Skeletal muscle satellite cell (primary cell): ENCODE results near the gene SSR3.

Experiments
- H3K27me3 ChIP-seq: 2 replicates; pipeline ENCODE4 v1.7.0; 2013; ENCODE audit warnings: low read length; ENCODE audit not compliant: control insufficient read depth, insufficient read depth
- H3K36me3 ChIP-seq: 2 replicates; pipeline ENCODE4 v1.7.0; 2013; ENCODE audit warnings: mild to moderate bottlenecking, control low read depth, low read length; ENCODE audit not compliant: insufficient read depth
- H3K4me1 ChIP-seq: 2 replicates; pipeline ENCODE4 v1.7.0; 2013; ENCODE audit warnings: low read length; ENCODE audit not compliant: control insufficient read depth, insufficient read depth
- H3K4me2 ChIP-seq: 2 replicates; pipeline ENCODE4 v1.7.0; 2013; ENCODE audit warnings: mild to moderate bottlenecking, low read length
- H3K4me3 ChIP-seq: 2 replicates; pipeline ENCODE4 v1.7.0; 2013; ENCODE audit warnings: low read length
- H3K9ac ChIP-seq: 2 replicates; pipeline ENCODE4 v1.7.0; 2013; ENCODE audit warnings: mild to moderate bottlenecking, low read depth, low read length, moderate library complexity
- H3K9me3 ChIP-seq: replicated peaks from 2 replicates; pipeline ENCODE4 v1.7.0; 2013; ENCODE audit warnings: mild to moderate bottlenecking, control low read depth, low read length

SSR3 gene

DNA sequence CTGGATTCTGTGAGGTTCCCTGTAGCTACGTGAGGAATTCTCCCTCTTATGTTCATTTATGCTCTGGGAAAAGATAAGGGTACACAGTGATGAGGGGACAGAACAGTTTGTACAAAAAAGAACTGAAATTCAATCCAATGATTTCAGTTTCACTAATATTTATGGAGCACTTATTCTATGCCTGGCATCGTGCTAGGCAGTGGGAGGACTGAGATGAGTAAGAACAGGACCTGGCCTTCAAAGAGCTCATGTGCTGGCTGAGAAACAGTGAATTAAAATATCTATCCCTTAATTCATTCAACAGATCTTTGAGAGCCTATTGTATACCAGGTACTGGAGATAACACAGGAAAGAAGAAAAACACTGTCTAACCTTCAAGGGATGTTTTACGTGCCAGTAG is 22.2 kb downstream of the SSR3 start:
- no peak overlapping the region for H3K9ac ChIP-seq
- H3K36me3 ChIP-seq: peaks cover 5% of the 10 kb centered on the region
- peaks cover 26% of the 10 kb centered on the region for H3K4me1 ChIP-seq
- H3K4me3 ChIP-seq: no peak overlapping the region
- H3K9me3 ChIP-seq: no peaks in the 10 kb centered on the region
- no peak overlapping the region for H3K4me2 ChIP-seq
- no peaks in the 10 kb centered on the region for H3K27me3 ChIP-seq

- no peak overlapping the region for H3K4me3 ChIP-seq
- H3K36me3 ChIP-seq: no peaks in the 10 kb centered on the region
- H3K4me2 ChIP-seq: no peak overlapping the region
- no peak overlapping the region for H3K9ac ChIP-seq
- H3K27me3 ChIP-seq: no peaks in the 10 kb centered on the region
- H3K9me3 ChIP-seq: no peaks in the 10 kb centered on the region
- peaks cover 13% of the 10 kb centered on the region for H3K4me1 ChIP-seq
Observed at GRCh38 chr3:156530980-156531379, 23.9 kb downstream of the SSR3 start.

DNA sequence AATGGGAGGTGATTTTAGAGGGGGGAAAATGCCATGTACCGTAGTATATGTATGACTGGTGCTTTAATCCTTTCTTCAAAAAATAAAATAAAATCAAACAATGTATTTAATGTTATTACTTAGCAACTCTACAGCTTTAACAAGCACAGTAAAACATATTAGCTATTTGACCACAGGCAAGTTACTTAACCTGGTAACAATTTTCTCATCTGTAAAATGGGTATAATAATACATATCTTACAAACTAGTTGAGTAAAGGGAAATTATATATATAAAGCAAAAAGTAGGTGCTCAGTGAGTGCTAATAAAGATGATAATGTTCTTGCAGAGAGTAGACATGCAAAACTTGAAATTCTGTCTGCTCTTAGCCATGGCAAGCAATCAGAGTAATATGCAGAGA is 27.9 kb downstream of the SSR3 start:
- Histone ChIP-seq H3K4me3 (no peak overlapping the region), H3K4me1 (no peaks in the 10 kb centered on the region), H3K9ac (no peak overlapping the region), H3K36me3 (no peaks in the 10 kb centered on the region), H3K27me3 (no peaks in the 10 kb centered on the region), H3K4me2 (no peak overlapping the region), H3K9me3 (no peaks in the 10 kb centered on the region)

- no peaks in the 10 kb centered on the region for H3K4me1 ChIP-seq
- no peaks in the 10 kb centered on the region for H3K9me3 ChIP-seq
- H3K4me3 ChIP-seq: no peak overlapping the region
- no peaks in the 10 kb centered on the region for H3K36me3 ChIP-seq
- no peaks in the 10 kb centered on the region for H3K27me3 ChIP-seq
- H3K9ac ChIP-seq: no peak overlapping the region
- no peak overlapping the region for H3K4me2 ChIP-seq
Observed at GRCh38 chr3:156525808-156526207, 29.1 kb downstream of the SSR3 start.

DNA sequence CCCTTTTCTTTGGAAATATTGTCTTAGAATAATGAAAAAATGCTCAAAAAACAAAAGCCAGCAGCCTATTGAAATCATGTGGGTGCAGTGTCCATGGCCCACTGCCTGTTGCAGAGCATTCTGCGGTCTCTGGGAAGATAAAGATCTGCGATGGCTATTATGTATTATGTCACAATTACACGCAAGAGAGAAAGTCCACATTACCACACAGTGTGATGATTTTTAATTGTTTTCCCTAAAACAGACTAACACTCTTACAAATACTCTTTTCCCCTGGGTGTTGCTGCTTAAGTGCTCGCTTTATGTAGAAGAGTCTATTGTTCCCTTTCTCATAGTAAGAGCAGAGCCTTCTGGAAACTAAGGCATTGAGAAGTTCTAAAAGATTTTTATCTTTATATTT is 32.2 kb downstream of the SSR3 start:
- H3K9me3 ChIP-seq: no peaks in the 10 kb centered on the region
- H3K4me1 ChIP-seq: no peaks in the 10 kb centered on the region
- no peak overlapping the region for H3K4me3 ChIP-seq
- no peak overlapping the region for H3K4me2 ChIP-seq
- no peaks in the 10 kb centered on the region for H3K27me3 ChIP-seq
- no peaks in the 10 kb centered on the region for H3K36me3 ChIP-seq
- no peak overlapping the region for H3K9ac ChIP-seq

GRCh38 chr3:156519758-156520162 is 35.2 kb downstream of the SSR3 start:
- Histone ChIP-seq H3K9ac (no peak overlapping the region), H3K9me3 (no peaks in the 10 kb centered on the region), H3K36me3 (no peaks in the 10 kb centered on the region), H3K27me3 (no peaks in the 10 kb centered on the region), H3K4me3 (no peak overlapping the region), H3K4me2 (no peak overlapping the region), H3K4me1 (peaks cover 4% of the 10 kb centered on the region)

GRCh38 chr3:156518726-156519125 is 36.2 kb downstream of the SSR3 start:
- no peaks in the 10 kb centered on the region for H3K36me3 ChIP-seq
- H3K4me1 ChIP-seq: peaks cover 5% of the 10 kb centered on the region
- H3K9ac ChIP-seq: no peak overlapping the region
- H3K4me3 ChIP-seq: no peak overlapping the region
- no peak overlapping the region for H3K4me2 ChIP-seq
- H3K9me3 ChIP-seq: no peaks in the 10 kb centered on the region
- no peaks in the 10 kb centered on the region for H3K27me3 ChIP-seq

DNA sequence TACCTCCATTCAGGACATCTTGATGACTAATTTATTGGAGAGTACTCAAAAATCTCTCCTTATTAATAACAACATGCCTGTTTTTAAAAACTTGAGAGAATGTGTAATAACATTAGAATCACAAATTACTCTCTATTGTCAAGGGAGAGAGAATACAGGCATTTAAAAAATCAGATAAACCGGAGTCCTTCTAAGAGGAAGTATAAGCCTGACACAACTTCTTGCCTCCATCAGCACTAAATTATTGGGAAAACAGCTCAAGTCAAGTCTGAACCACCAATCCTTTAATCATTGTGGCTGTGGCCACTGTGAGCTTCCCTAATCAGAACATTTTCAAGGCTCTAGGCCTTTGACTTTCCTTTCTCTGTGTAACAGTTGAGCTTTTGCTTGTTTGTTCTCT is 38.0 kb downstream of the SSR3 start:
- Histone ChIP-seq H3K9ac (no peak overlapping the region), H3K4me1 (peaks cover 12% of the 10 kb centered on the region)

DNA sequence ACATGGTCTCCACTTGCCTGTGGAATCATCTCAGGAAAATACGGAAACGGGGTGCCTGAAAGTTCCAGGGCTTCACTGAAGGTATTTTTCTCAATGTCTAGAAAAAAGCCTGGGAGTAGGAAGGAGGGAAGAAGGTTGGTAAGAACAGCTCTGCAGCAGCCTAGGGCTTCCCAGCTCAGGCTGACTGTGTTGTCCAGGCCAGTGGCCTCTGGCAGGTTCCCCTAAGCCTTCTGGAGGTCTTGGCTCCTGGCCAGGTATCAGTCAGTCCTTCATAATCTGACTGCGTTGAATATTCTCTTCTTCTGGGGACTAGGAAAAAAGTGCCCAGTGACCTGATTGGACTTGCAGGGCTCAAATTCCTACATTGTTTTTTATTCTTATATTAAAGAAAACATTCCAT is 38.6 kb downstream of the SSR3 start:
- no peaks in the 10 kb centered on the region for H3K9me3 ChIP-seq
- no peak overlapping the region for H3K9ac ChIP-seq
- H3K27me3 ChIP-seq: no peaks in the 10 kb centered on the region
- no peak overlapping the region for H3K4me2 ChIP-seq
- peaks cover 12% of the 10 kb centered on the region for H3K4me1 ChIP-seq
- H3K36me3 ChIP-seq: no peaks in the 10 kb centered on the region
- H3K4me3 ChIP-seq: no peak overlapping the region

More for the DNA sequence above, 38.0 kb downstream of the SSR3 start:
- Histone ChIP-seq H3K4me2 (no peak overlapping the region), H3K4me3 (no peak overlapping the region), H3K27me3 (no peaks in the 10 kb centered on the region), H3K9me3 (no peaks in the 10 kb centered on the region), H3K36me3 (no peaks in the 10 kb centered on the region)

DNA sequence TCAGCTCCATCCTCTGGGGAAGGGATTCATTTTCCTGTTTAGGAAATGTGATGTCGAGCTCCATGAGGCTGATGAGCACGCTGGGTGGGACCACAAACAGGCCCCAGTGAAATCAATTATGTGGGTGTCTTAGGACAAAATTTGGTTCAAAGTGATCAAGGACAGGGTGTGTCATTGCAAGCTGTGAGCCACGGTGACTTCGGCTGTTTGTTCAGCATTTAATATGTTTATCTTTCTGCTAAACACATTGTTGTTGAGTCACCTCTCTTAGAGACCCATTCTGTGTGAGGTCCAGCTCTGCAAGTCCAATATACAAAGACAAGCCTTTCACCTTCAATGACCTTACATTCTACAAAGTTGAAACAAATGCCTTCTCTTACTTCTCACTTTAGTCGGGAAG is 41.3 kb downstream of the SSR3 start:
- Histone ChIP-seq H3K4me3 (no peak overlapping the region), H3K4me2 (no peak overlapping the region), H3K27me3 (no peaks in the 10 kb centered on the region), H3K9ac (no peak overlapping the region), H3K9me3 (no peaks in the 10 kb centered on the region), H3K4me1 (peaks cover 12% of the 10 kb centered on the region), H3K36me3 (no peaks in the 10 kb centered on the region)

- H3K36me3 ChIP-seq: no peaks in the 10 kb centered on the region
- no peak overlapping the region for H3K4me3 ChIP-seq
- H3K9ac ChIP-seq: no peak overlapping the region
- no peaks in the 10 kb centered on the region for H3K9me3 ChIP-seq
- H3K4me2 ChIP-seq: no peak overlapping the region
- peaks cover 12% of the 10 kb centered on the region for H3K4me1 ChIP-seq
- H3K27me3 ChIP-seq: no peaks in the 10 kb centered on the region
Observed at GRCh38 chr3:156511987-156512677, 42.8 kb downstream of the SSR3 start.
